ENCODE measurements around the gene PLXDC1.
"Not testable (repeated sequence)": the region's sequence is repeated elsewhere in the genome, so short reads cannot be mapped to it uniquely, and the experiment has no call there.

PLXDC1 gene

GRCh38 chr17:39057701-39058206 lies 93.7 kb downstream of the PLXDC1 start:
- DNase-seq = no peak

GRCh38 chr17:39054111-39054645 lies 97.3 kb downstream of the PLXDC1 start:
- no peak for DNase-seq

GRCh38 chr17:39052423-39052822 lies 99.0 kb downstream of the PLXDC1 start:
- not testable (repeated sequence) for DNase-seq

DNA sequence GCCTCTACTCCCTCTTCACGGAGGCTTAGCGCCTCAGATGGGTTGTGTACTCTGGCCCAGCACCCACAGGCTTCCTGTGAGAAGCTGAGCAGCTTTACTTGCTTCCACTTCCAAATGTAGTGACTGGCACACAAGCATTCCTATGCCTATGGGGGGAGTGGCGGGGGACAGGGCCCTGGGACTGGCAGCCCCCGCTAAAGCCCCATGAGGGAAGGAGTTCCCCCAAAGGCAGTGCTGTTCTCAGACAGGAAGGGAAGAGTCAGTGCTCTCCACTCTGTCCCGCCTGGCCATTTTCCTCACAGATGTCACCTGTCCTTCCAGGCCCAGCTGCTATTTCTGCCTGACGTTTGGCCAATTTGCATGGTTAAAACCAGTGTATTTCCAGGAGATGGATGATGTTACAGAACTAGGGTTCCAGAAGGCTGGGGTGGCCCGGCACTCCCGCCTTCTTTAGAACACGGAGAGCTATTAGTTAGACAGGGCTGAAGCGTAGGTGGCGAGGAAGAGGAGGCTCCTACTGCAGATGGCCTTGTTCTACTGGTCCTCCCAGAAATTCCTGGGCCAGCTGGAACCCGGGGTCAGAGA lies 100.3 kb downstream of the PLXDC1 start:
- no peak for DNase-seq

- DNase-seq = no peak
Measured at GRCh38 chr17:39045948-39046679, 105.3 kb downstream of the PLXDC1 start.

- no peak for DNase-seq
Measured at GRCh38 chr17:39036009-39036408, 115.4 kb downstream of the PLXDC1 start.

GRCh38 chr17:39035578-39035977 lies 115.9 kb downstream of the PLXDC1 start:
- not testable (repeated sequence) for DNase-seq

- DNase-seq = no peak
Measured at GRCh38 chr17:39028690-39029089, 122.7 kb downstream of the PLXDC1 start.

GRCh38 chr17:39027455-39028035 lies 123.9 kb downstream of the PLXDC1 start:
- DNase-seq = no peak

- DNase-seq = peak; percentile 28
Measured at GRCh38 chr17:39026980-39027451, 124.4 kb downstream of the PLXDC1 start.

- not testable (repeated sequence) for DNase-seq
Measured at GRCh38 chr17:39026346-39026745, 125.1 kb downstream of the PLXDC1 start.

GRCh38 chr17:39022924-39023323 lies 128.5 kb downstream of the PLXDC1 start:
- no peak for DNase-seq

DNA sequence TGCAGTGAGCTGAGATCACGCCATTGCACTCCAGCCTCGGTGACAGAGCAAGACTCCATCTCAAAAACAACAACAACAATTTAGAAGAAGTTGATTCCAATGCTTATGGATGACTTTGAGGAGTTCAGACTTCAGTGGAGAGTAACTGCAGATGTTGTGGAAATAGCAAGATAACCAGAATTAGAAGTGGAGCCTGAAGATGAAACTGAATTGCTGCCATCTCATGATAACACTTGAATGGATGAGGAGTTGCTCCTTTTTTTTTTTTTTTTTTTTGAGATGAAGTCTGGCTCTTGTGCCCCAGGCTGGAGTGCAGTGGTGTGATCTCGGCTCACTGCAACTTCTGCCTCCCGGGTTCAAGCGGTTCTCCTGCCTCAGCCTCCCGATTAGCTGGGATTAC lies 131.4 kb downstream of the PLXDC1 start:
- not testable (repeated sequence) for DNase-seq

GRCh38 chr17:39018267-39019134 lies 132.9 kb downstream of the PLXDC1 start:
- no peak for DNase-seq

GRCh38 chr17:39016193-39017153 lies 135.0 kb downstream of the PLXDC1 start:
- DNase-seq = no peak

GRCh38 chr17:39015546-39015935 lies 135.9 kb downstream of the PLXDC1 start:
- no peak for DNase-seq

DNA sequence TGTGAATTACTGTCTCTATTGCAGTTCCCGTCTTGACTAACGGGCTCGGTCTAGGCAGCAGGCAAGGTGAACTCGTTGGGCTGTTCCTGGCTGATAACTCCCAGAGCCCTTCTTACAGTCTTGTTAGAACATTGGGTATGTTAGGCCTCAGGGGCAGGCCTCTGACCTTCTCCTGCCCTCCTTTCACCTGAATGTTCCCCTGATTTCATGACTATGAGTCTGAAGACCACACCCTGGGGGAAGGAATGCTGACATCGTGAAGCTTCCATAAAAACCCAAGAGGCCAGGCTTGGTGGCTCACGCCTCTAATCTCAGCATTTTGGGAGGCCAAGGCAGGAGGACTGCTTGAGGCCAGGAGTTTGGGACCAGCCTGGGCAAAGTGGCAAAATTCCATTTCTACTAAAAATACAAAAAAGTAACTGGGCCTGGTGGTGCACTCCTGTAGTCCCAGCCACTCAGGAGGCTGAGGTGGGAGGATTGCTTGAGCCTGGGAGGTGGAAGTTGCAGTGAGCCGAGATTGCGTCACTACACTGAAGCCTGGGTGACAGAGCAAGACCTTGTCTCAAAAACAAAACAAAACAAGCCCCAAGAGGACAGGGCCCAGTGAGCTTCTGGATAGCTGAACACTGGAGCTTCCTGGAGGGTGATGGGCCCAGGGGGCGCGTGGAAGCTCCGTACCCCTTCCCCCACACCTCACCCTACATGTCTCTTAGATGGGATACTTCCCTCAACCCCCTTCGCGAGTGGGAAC lies 136.5 kb downstream of the PLXDC1 start:
- DNase-seq = no peak

- DNase-seq = no peak
Measured at GRCh38 chr17:39014044-39014794, 137.2 kb downstream of the PLXDC1 start.

Data from NCI-H446 treated with DMSO at 0.1 percent for 48 hours (cell line).